GM23338 (cell line): ENCODE data around the gene TMEM204. TPM values are rescaled to one million over a fixed set of nuclear protein-coding genes. Genes with fewer than 3 reads are reported as not detected.

ENCODE experiments used
- ATAC-seq: fragments of 200-7000 bp; cut with Tn5 transposase; 3 replicates; pipeline ENCODE4 v1.9.1; 2020
- DNase-seq: peaks from one replicate; pipeline ENCODE4 v3.0.0-alpha.2; 2015; ENCODE audit warnings: low spot score
- H2AFZ ChIP-seq: fragments of 200-600 bp; sonication (generic); 2 replicates; pipeline ENCODE4 v1.8.0; 2016; ENCODE audit warnings: antibody characterized with exemption, mild to moderate bottlenecking, moderate library complexity
- H3F3A ChIP-seq: fragments of 200-600 bp; sonication (generic); replicated peaks from 2 replicates; pipeline ENCODE4 v1.8.0; 2017; ENCODE audit warnings: antibody characterized with exemption, mixed run types, low read depth
- H3K27ac ChIP-seq: fragments of 200-600 bp; sonication (generic); 2 replicates; pipeline ENCODE4 v1.6.1; 2016; ENCODE audit warnings: low read depth
- H3K27me3 ChIP-seq: fragments of 200-600 bp; sonication (generic); 2 replicates; pipeline ENCODE4 v1.8.0; 2016; ENCODE audit warnings: mild to moderate bottlenecking, mixed run types, moderate library complexity; ENCODE audit not compliant: insufficient read depth
- H3K36me3 ChIP-seq: fragments of 200-600 bp; sonication (generic); 2 replicates; pipeline ENCODE4 v1.8.0; 2016; ENCODE audit warnings: mild to moderate bottlenecking; ENCODE audit not compliant: insufficient read depth
- H3K4me1 ChIP-seq: fragments of 200-600 bp; sonication (generic); 2 replicates; pipeline ENCODE4 v1.8.0; 2016; ENCODE audit warnings: mild to moderate bottlenecking, moderate library complexity; ENCODE audit not compliant: insufficient read depth
- H3K4me2 ChIP-seq: fragments of 200-600 bp; sonication (generic); 2 replicates; pipeline ENCODE4 v1.7.1; 2017; ENCODE audit warnings: mixed run types
- H3K4me3 ChIP-seq: fragments of 200-600 bp; sonication (generic); 2 replicates; pipeline ENCODE4 v1.6.1; 2016; ENCODE audit warnings: mixed run types
- H3K79me2 ChIP-seq: fragments of 200-600 bp; sonication (generic); replicated peaks from 2 replicates; pipeline ENCODE4 v1.8.0; 2017; ENCODE audit warnings: mild to moderate bottlenecking; ENCODE audit not compliant: insufficient read depth
- H3K9me2 ChIP-seq: fragments of 200-600 bp; sonication (generic); 2 replicates; pipeline ENCODE4 v1.8.0; 2017; ENCODE audit not compliant: insufficient read depth
- H4K20me1 ChIP-seq: fragments of 200-600 bp; sonication (generic); replicated peaks from 2 replicates; pipeline ENCODE4 v1.8.0; 2017; ENCODE audit warnings: mild to moderate bottlenecking; ENCODE audit not compliant: insufficient read depth
- H3K27ac Mint-ChIP-seq: 2 replicates; pipeline ENCODE4 v1.8.0; 2020; ENCODE audit warnings: inconsistent platforms, mild to moderate bottlenecking, moderate library complexity, mixed read lengths
- H3K27me3 Mint-ChIP-seq: 3 replicates; pipeline ENCODE4 v1.8.0; 2022; ENCODE audit warnings: low read depth, mild to moderate bottlenecking, moderate library complexity, mixed read lengths, inconsistent platforms; ENCODE audit not compliant: insufficient read depth, poor library complexity
- H3K36me3 Mint-ChIP-seq: 3 replicates; pipeline ENCODE4 v1.8.0; 2021; ENCODE audit warnings: low read depth, mild to moderate bottlenecking, inconsistent platforms, moderate library complexity, mixed read lengths
- H3K4me1 Mint-ChIP-seq: 3 replicates; pipeline ENCODE4 v1.8.0; 2020; ENCODE audit warnings: mild to moderate bottlenecking, inconsistent platforms, mixed read lengths
- H3K4me3 Mint-ChIP-seq: 3 replicates; pipeline ENCODE4 v1.8.0; 2021; ENCODE audit warnings: moderate library complexity, mild to moderate bottlenecking, inconsistent platforms, mixed read lengths
- H3K9me3 Mint-ChIP-seq: 3 replicates; pipeline ENCODE4 v1.8.0; 2020; ENCODE audit warnings: moderate library complexity, mild to moderate bottlenecking, inconsistent platforms, mixed read lengths
- ZNF114 ChIP-seq: fragments of 250-450 bp; sonication (Bioruptor Pico); IDR thresholded peaks from 2 replicates; pipeline ENCODE4 v1.5.0; 2020; ENCODE audit warnings: mild to moderate bottlenecking, moderate library complexity
- ZNF462 ChIP-seq: fragments of 250-450 bp; sonication (Bioruptor Pico); IDR thresholded peaks from 2 replicates; pipeline ENCODE4 v1.5.0; 2020; ENCODE audit warnings: mild to moderate bottlenecking, moderate library complexity
- polyA plus RNA-seq: library from polyadenylated mRNA; unstranded; fragments of >200 nt; fragmentation: Nextera tagmentation; extraction: Ambion mirVana; gene quantifications from 2 replicates; pipeline ENCODE4 v1.2.1, GENCODE V29; 2016
- total RNA-seq: library from RNA; depleted of rRNA; stranded (reverse); fragments of >200 nt; shearing (Covaris generic); gene quantifications from 2 replicates; pipeline ENCODE4 v1.2.3, GENCODE V29; 2014
- TF ChIP-seq, protein P1 (sequence below): IDR thresholded peaks from one replicate; pipeline ENCODE4 v1.6.1; 2018; ENCODE audit warnings: antibody characterized with exemption; ENCODE audit not compliant: unreplicated experiment

TMEM204 gene
- total and polyA plus RNA-seq, 2 experiments from 2014 or later, result 0.14 to 0.21 TPM

DNA sequence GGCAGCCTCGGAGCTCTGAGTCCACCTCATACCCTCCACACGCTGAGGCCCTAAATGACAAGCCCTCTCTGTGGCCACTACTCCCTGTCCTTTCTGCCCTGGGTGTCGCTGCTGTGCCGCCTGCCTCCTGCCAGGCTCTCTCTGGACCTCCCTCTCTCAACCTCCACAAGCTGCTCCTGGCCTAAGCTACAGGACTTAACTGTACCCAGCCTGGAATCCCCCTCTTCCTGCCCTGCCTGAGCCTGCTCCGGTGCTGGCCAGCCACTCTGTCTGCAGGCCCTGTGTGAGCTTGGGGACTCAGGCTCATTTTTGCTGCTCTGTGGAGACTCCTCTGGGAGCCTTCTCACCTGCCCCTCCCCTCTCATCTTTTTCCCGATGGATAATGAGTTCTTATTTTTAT lies 56.9 kb downstream of the TMEM204 start:
- Histone ChIP-seq H3K9me2 (no peaks in the 10 kb centered on the region), H3K79me2 (no peaks in the 10 kb centered on the region), H2AFZ (no peak overlapping the region), H3K4me1 (no peaks in the 10 kb centered on the region), H3K4me3 (no peak overlapping the region), H3F3A (no peaks in the 10 kb centered on the region), H3K4me2 (no peak overlapping the region), H4K20me1 (0 out of 2 replicates have a peak, but pooled peaks cover 2% of the 10 kb centered on the region), H3K27me3 (no peaks in the 10 kb centered on the region), H3K36me3 (no peaks in the 10 kb centered on the region), H3K27ac (no peak overlapping the region)
- Mint-ChIP-seq H3K27ac (no peak overlapping the region), H3K27me3 (peaks cover 4% of the 10 kb centered on the region), H3K9me3 (no peaks in the 10 kb centered on the region), H3K36me3 (peaks cover 15% of the 10 kb centered on the region; the same call in 2 of the 3 replicates), H3K4me3 (no peak overlapping the region), H3K4me1 (no peaks in the 10 kb centered on the region)
- TF ChIP-seq ZNF114 (no peak), ZNF462 (CRISPR knock-in tag) (no peak)
- TF ChIP-seq, protein P1, sequence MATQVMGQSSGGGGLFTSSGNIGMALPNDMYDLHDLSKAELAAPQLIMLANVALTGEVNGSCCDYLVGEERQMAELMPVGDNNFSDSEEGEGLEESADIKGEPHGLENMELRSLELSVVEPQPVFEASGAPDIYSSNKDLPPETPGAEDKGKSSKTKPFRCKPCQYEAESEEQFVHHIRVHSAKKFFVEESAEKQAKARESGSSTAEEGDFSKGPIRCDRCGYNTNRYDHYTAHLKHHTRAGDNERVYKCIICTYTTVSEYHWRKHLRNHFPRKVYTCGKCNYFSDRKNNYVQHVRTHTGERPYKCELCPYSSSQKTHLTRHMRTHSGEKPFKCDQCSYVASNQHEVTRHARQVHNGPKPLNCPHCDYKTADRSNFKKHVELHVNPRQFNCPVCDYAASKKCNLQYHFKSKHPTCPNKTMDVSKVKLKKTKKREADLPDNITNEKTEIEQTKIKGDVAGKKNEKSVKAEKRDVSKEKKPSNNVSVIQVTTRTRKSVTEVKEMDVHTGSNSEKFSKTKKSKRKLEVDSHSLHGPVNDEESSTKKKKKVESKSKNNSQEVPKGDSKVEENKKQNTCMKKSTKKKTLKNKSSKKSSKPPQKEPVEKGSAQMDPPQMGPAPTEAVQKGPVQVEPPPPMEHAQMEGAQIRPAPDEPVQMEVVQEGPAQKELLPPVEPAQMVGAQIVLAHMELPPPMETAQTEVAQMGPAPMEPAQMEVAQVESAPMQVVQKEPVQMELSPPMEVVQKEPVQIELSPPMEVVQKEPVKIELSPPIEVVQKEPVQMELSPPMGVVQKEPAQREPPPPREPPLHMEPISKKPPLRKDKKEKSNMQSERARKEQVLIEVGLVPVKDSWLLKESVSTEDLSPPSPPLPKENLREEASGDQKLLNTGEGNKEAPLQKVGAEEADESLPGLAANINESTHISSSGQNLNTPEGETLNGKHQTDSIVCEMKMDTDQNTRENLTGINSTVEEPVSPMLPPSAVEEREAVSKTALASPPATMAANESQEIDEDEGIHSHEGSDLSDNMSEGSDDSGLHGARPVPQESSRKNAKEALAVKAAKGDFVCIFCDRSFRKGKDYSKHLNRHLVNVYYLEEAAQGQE, result no peak
- DNase-seq (no peak), ATAC-seq (no peak)
